D721Med (cell line): ENCODE measurements around the gene CNOT6L.

Source experiments
- DNase-seq: peaks from one replicate; pipeline ENCODE4 v3.0.0; 2011; ENCODE audit warnings: low spot score; ENCODE audit not compliant: insufficient read length
- FAIRE-seq: peaks from 2 replicates; lab custom pipeline; 2011; peaks lifted over from hg19 to GRCh38; lab: Jason Lieb, UNC
- TF ChIP-seq, protein P1 (sequence below): IDR thresholded peaks from 2 replicates; pipeline ENCODE4 v1.5.1; 2012; ENCODE audit warnings: mild to moderate bottlenecking, control low read depth; ENCODE audit not compliant: insufficient read depth; ENCODE audit errors: missing control alignments

The CNOT6L gene

DNA sequence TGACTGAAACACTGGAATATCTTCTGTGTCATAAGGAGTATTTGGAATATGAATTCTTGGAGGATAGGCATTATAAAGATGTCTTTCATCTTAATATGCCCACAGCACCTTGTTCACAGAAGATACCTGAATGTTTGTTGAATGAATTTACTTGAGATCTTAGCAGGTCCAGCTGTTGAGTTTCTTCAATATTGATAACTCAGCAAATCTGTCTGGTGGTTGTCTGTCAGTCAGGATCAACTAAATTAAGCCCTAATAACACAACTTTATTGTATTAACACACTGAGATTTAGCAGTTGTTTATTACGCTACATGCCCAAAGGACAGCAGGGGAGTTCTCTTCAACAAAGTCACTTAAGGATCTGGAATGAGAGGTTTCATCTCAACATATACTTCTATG, 106.5 kb downstream of the CNOT6L start:
- TF ChIP-seq, protein P1, sequence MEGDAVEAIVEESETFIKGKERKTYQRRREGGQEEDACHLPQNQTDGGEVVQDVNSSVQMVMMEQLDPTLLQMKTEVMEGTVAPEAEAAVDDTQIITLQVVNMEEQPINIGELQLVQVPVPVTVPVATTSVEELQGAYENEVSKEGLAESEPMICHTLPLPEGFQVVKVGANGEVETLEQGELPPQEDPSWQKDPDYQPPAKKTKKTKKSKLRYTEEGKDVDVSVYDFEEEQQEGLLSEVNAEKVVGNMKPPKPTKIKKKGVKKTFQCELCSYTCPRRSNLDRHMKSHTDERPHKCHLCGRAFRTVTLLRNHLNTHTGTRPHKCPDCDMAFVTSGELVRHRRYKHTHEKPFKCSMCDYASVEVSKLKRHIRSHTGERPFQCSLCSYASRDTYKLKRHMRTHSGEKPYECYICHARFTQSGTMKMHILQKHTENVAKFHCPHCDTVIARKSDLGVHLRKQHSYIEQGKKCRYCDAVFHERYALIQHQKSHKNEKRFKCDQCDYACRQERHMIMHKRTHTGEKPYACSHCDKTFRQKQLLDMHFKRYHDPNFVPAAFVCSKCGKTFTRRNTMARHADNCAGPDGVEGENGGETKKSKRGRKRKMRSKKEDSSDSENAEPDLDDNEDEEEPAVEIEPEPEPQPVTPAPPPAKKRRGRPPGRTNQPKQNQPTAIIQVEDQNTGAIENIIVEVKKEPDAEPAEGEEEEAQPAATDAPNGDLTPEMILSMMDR, result no peak
- peak; percentile 63 for FAIRE-seq
- DNase-seq, result no peak

DNA sequence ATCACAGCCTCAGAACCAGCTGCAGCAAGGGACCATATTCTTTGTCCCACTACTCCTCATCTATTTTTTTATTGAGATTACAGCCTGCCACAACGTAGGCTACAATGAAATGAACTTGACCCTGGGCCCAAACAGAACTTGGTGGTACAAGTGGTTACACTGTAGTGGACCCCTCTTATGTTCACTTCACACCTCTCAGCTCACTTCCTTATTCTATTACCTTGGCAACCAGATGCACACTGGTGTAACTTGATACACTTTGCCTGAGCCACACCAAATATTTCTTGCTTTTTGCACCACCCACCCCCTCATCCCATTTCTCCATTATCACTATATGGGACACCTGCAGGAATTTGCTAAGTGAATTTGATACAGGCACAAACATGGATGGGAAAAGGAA, 107.7 kb downstream of the CNOT6L start:
- DNase-seq (no peak), FAIRE-seq (no peak)
- TF ChIP-seq, protein P1, result no peak

DNA sequence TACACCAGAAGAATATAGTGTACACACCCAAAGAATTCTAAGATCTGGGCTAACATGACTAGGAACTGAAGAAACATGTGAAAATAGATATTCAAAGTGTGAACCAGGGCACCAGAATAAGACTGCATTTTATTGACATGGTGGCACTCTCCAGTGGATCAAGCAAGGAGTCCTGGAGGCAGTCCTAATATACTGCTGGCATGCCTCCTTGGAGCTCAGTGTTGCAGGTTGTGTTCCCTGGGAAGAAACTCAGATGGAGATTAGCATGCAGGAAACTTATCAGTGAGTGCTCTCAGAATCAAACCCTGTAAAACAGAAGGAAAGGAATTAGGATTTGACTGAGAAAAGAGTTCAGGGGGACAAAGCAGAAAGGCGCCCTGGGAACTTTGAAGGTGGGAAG, 108.5 kb downstream of the CNOT6L start:
- TF ChIP-seq, protein P1, result no peak
- DNase-seq, result no peak
- no peak for FAIRE-seq

DNA sequence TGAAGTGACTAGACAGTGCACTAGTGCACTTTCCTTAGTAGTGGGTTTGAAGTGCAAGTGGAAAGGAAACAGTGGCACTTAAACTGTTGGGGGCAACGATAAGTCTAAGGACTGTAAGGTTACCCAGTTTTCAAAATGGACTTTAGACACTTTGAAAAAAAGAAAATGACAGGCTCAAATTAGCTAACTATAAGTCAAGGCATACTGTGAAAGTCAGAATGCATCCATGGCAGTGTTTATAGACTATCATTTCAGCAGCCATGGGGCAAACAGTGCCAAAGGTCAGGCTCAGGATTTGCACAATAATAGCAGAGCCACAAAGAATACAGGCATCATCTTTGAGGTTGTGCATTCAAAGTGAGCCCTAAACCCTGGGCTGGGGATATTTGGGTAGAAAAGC, 109.1 kb downstream of the CNOT6L start:
- TF ChIP-seq, protein P1, result no peak
- DNase-seq, result no peak
- no peak for FAIRE-seq

DNA sequence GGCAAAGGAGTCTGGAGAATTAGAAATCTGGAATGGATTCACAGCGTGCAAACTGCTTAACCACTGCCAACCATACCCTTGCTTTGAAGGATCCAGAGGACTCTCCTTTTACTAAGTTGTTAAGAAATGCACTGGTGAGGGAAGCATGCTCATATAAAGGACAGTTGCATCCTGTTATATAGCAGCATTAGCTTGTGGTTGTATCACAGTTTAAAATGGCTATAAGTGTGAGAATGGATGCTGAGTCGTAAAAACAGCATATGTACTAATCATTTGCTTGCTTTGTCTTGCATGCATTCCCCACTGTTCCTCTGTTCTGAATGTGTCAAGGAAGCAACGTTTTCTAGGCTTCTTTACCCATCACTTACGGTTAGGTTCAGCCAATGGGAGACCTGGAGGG, 112.5 kb downstream of the CNOT6L start:
- FAIRE-seq, result no peak
- no peak for DNase-seq
- TF ChIP-seq, protein P1, result no peak

DNA sequence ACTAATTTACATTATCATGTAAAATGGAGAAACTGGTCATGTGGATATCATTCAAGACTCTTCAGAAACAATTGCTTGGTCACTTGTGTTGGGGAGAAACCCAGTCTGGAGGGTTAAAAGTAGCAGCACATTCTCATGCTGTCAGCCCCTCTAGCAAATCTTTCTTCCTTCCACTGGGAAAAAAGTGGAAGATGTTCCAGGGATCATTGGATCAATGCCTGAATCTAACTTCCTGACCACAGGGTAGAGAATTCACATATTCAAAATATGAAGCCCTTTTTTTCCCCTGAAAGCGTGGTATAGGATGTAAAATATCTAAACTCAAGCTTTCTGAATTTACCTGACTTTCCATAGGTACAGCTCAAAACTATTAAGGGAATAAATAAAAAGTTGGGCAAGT, 115.5 kb downstream of the CNOT6L start:
- FAIRE-seq (no peak), DNase-seq (no peak)
- TF ChIP-seq, protein P1, result no peak

DNA sequence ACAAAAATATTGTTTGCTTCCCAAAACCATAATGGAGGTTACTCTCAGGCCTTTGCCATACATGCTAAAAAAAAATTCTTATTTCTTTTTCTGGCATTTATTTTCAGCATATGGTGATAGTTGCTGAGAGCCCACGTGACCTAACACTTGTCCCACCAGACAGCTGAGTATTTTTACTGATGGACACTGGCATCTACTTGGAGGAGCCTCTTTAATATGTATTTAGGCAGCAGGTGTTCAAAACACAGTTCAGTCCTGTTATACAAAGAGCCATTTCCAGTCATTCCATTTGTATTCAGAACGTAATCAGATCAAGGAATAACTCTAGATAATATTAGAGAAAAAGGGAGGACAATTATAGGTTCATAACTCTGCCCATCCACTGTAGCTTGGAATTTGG, 118.0 kb downstream of the CNOT6L start:
- FAIRE-seq (no peak), DNase-seq (no peak)
- TF ChIP-seq, protein P1, result no peak
